Ovary (tissue), 3 donors: ENCODE results near the gene SGCD.

Experiments
- CTCF ChIP-seq, 3 donors: fragments of 450-650 bp in 2 of 3; fragments of 200-600 bp in 1 of 3; IDR thresholded peaks; one replicate each; pipeline versions ENCODE4 v1.5.1 to v1.8.0; 2016 to 2022; ENCODE audit warnings: antibody characterized with exemption in 3 of 3, mild to moderate bottlenecking in 1 of 3
- EP300 ChIP-seq: sonication (generic); formaldehyde crosslinking; IDR thresholded peaks from one replicate; pipeline ENCODE4 v1.6.1; 2017; ENCODE audit warnings: antibody characterized with exemption
- donor health status: DM: no; HTN: no; CAD: no.

- TF ChIP-seq CTCF (IDR thresholded peaks at IDR 0.05): no peak
- no peak for TF ChIP-seq EP300
Measured at GRCh38 chr5:156534906-156535485, 208.0 kb downstream of the SGCD start.
